ENCODE results near the gene STK17A.

STK17A gene

DNA sequence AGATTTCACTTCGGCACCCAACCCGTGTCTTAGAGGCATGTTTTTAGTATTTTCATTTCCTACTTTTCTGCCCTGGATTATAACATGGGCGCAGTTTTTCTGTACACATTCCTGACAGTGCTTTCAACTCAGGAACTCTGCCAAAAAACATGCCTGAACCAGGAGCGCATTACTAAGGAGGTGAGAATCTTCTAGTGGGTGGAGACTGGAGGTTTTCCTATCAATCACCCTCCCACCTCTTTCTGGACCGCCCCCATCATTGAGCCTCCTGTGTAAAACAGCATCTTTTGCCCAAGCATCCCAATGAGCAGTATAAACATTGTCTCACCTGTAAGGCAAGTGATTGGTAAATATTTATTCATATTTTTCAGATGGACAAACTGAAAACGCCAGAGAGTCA lies 53.2 kb downstream of the STK17A start:
- DNase-seq (ENCODE audit: low read depth): no peak
- TF ChIP-seq POLR2A (IDR thresholded peaks at IDR 0.05; ENCODE audit: extremely low read depth, insufficient read length) (no peak), MYC (IDR thresholded peaks at IDR 0.05; ENCODE audit: low read depth, low read length) (no peak)
- TF ChIP-seq, protein P1, sequence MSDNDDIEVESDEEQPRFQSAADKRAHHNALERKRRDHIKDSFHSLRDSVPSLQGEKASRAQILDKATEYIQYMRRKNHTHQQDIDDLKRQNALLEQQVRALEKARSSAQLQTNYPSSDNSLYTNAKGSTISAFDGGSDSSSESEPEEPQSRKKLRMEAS (IDR thresholded peaks at IDR 0.05; ENCODE audit: low read depth, low read length): no peak
- TF ChIP-seq, protein P2, sequence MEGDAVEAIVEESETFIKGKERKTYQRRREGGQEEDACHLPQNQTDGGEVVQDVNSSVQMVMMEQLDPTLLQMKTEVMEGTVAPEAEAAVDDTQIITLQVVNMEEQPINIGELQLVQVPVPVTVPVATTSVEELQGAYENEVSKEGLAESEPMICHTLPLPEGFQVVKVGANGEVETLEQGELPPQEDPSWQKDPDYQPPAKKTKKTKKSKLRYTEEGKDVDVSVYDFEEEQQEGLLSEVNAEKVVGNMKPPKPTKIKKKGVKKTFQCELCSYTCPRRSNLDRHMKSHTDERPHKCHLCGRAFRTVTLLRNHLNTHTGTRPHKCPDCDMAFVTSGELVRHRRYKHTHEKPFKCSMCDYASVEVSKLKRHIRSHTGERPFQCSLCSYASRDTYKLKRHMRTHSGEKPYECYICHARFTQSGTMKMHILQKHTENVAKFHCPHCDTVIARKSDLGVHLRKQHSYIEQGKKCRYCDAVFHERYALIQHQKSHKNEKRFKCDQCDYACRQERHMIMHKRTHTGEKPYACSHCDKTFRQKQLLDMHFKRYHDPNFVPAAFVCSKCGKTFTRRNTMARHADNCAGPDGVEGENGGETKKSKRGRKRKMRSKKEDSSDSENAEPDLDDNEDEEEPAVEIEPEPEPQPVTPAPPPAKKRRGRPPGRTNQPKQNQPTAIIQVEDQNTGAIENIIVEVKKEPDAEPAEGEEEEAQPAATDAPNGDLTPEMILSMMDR (IDR thresholded peaks at IDR 0.05; ENCODE audit: low read depth, low read length): no peak
- H3K4me3 ChIP-seq (ENCODE audit: low read depth, low read length): no peak overlapping the region

DNA sequence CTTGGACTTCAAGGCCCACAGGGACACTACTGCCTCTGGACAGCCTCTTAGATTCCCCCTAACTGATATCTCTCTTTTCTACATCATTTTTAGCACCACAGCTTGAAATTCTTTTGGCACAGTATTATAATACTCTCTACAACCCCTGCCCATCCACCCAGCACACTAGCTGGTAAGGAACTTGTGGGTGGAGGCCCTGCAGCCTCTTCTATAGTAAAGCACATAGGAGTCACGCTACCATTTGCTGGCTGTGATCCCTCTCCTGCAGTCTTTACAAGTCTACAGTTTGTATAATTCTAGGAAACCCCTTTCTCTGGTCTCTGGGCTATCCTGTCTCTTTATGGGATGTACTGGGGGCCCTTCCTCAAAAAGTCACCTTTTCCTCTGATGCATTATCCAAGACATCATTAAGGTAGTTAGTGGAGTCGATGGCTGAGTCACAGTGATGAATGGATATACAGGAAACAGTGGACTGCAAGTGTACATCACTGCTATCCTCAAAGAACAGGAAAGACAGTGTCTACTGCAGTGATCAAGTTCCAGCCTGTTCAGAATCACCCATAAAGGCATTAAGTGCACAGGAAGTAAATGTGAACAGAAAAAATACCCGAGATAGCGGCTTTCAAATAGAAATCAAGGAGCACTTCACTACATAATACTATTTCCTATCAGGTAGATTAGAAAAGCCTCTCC lies 54.4 kb downstream of the STK17A start:
- no peak overlapping the region for H3K4me3 ChIP-seq (ENCODE audit: low read depth, low read length)
- no peak for DNase-seq (ENCODE audit: low read depth)
- TF ChIP-seq MYC (IDR thresholded peaks at IDR 0.05; ENCODE audit: low read depth, low read length): no peak
- TF ChIP-seq, protein P2 (IDR thresholded peaks at IDR 0.05; ENCODE audit: low read depth, low read length): no peak
- TF ChIP-seq, protein P1 (IDR thresholded peaks at IDR 0.05; ENCODE audit: low read depth, low read length): no peak
- no peak for TF ChIP-seq POLR2A (IDR thresholded peaks at IDR 0.05; ENCODE audit: extremely low read depth, insufficient read length)

DNA sequence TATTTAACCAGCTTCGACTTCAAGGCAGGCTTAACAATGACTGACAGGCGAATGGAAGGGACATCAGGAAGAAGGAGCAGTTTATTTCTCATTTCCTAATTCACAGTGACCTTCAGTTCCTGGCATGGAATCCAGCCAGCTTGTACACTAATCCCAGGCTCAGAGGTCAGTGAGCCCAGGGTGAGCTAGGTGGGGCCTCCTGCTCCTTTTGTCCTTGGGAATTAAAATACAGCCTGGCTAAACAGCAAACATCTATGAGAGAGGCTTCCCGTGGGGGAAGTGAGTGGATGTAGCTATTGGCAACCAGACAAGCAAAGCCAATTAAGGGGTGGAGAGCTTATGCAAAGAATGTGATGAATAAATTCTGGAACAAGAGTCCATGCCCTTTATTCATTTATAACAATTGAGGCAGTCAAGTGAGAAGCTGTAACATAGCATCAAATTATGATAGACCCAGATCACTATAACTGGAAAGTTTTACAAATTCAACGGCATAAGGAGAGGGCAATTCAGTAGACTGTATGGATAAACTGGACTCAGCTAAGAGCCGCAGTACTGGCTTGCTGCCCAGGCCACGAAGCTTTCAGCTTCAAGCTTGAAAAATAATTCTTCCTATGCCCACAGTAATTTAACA lies 57.1 kb downstream of the STK17A start:
- TF ChIP-seq POLR2A (IDR thresholded peaks at IDR 0.05; ENCODE audit: extremely low read depth, insufficient read length) (no peak), MYC (IDR thresholded peaks at IDR 0.05; ENCODE audit: low read depth, low read length) (no peak)
- TF ChIP-seq, protein P2 (IDR thresholded peaks at IDR 0.05; ENCODE audit: low read depth, low read length): no peak
- TF ChIP-seq, protein P1 (IDR thresholded peaks at IDR 0.05; ENCODE audit: low read depth, low read length): no peak
- no peak overlapping the region for H3K4me3 ChIP-seq (ENCODE audit: low read depth, low read length)
- DNase-seq (ENCODE audit: low read depth): no peak

DNA sequence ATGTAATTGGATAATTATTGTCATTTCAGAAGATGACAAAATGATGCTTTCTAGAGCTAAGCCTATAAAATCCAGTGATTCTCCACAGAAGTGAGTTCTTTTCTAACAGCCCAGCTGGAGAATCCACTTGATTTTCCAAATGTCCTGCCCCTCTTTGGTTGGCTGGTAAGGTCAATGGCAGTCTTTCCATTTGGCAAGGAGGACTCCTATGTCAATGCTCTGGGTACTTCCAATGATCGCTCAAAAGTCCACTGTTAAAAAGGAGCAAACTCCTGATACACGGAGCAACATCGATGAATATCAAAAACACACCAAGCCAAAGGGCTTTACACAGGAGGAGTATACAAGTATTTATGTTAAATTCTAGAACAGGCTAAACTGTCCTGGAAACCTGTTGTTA lies 57.8 kb downstream of the STK17A start:
- no peak overlapping the region for H3K4me3 ChIP-seq (ENCODE audit: low read depth, low read length)
- no peak for TF ChIP-seq MYC (IDR thresholded peaks at IDR 0.05; ENCODE audit: low read depth, low read length)
- TF ChIP-seq, protein P1 (IDR thresholded peaks at IDR 0.05; ENCODE audit: low read depth, low read length): no peak
- TF ChIP-seq POLR2A (IDR thresholded peaks at IDR 0.05; ENCODE audit: extremely low read depth, insufficient read length): no peak
- TF ChIP-seq, protein P2 (IDR thresholded peaks at IDR 0.05; ENCODE audit: low read depth, low read length): no peak
- DNase-seq (ENCODE audit: low read depth): no peak

DNA sequence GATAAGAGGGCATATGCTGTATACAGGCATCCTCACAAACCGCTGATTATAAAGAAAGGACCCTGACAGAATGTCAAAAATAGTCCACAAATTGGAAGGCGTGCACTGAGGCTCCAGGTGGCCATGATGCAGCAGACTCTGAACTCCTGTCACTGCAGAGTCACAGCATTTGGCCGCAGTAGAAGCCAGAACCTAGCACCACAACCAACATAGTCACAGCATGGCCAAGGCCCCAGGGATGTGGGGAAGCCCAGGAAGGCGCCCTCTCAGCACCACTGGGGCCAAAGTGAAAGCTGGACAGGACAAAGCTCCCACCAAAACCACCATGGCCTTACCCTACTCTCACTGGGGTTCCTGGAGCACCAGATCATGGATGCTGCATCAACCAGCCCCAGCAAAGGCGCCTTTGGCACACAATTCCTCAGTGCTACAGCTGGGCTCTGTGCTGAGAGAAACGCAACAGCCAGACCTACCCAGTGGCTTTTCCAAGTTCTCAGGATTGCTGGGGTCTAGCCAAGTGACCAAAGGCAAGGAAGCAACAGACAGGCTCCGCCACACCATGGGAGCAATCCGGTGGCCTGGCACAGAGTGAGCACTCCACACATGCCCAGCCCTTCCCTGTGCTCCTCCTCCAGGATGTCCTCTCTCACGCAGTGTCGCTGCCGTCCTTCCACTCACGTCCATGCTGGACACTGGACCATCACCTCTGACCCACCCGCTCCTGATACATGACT lies 60.2 kb downstream of the STK17A start:
- H3K4me3 ChIP-seq (ENCODE audit: low read depth, low read length): no peak overlapping the region
- no peak for TF ChIP-seq POLR2A (IDR thresholded peaks at IDR 0.05; ENCODE audit: extremely low read depth, insufficient read length)
- TF ChIP-seq, protein P2 (IDR thresholded peaks at IDR 0.05; ENCODE audit: low read depth, low read length): no peak
- TF ChIP-seq, protein P1 (IDR thresholded peaks at IDR 0.05; ENCODE audit: low read depth, low read length): no peak
- no peak for TF ChIP-seq MYC (IDR thresholded peaks at IDR 0.05; ENCODE audit: low read depth, low read length)
- no peak for DNase-seq (ENCODE audit: low read depth)

Data from NB4 (cell line).